ENCODE data around the gene PM20D2. TPM values are rescaled to one million over a fixed set of nuclear protein-coding genes. Genes with fewer than 3 reads are reported as not detected.

Gene PM20D2
- total RNA-seq, 2 experiments from 2014 or later, result 22.5 to 24.5 TPM

GRCh38 chr6:89180971-89181370 lies 35.1 kb downstream of the PM20D2 start:
- peaks cover 40% of the 10 kb centered on the region for H3K27me3 Mint-ChIP-seq (ENCODE audit: low read depth)
- H3K9me3 Mint-ChIP-seq (ENCODE audit: insufficient read depth), result no peaks in the 10 kb centered on the region
- CTCF ChIA-PET, result no interaction called here
- no peaks in the 10 kb centered on the region for H3K36me3 Mint-ChIP-seq (ENCODE audit: low read depth)
- no peak for DNase-seq
- H3K27ac Mint-ChIP-seq, result no peak overlapping the region
- POLR2A ChIA-PET, result no interaction called here
- H3K4me1 Mint-ChIP-seq (ENCODE audit: low read depth), result no peaks in the 10 kb centered on the region
- H3K4me3 Mint-ChIP-seq, result no peak overlapping the region
- ATAC-seq, result no peak

GRCh38 chr6:89183294-89183693 lies 37.4 kb downstream of the PM20D2 start:
- no peak overlapping the region for H3K27ac Mint-ChIP-seq
- no peak for ATAC-seq
- H3K9me3 Mint-ChIP-seq (ENCODE audit: insufficient read depth), result no peaks in the 10 kb centered on the region
- H3K4me1 Mint-ChIP-seq (ENCODE audit: low read depth), result no peaks in the 10 kb centered on the region
- H3K27me3 Mint-ChIP-seq (ENCODE audit: low read depth), result peaks cover 30% of the 10 kb centered on the region
- no peak for DNase-seq
- ChIA-PET CTCF (no interaction called here), POLR2A (no interaction called here)
- H3K4me3 Mint-ChIP-seq, result no peak overlapping the region
- H3K36me3 Mint-ChIP-seq (ENCODE audit: low read depth), result no peaks in the 10 kb centered on the region

GRCh38 chr6:89184344-89184743 lies 38.5 kb downstream of the PM20D2 start:
- H3K4me3 Mint-ChIP-seq, result no peak overlapping the region
- no peak overlapping the region for H3K27ac Mint-ChIP-seq
- POLR2A ChIA-PET, result no interaction called here
- CTCF ChIA-PET, result no interaction called here
- H3K4me1 Mint-ChIP-seq (ENCODE audit: low read depth), result no peaks in the 10 kb centered on the region
- H3K9me3 Mint-ChIP-seq (ENCODE audit: insufficient read depth), result no peaks in the 10 kb centered on the region
- DNase-seq (no peak), ATAC-seq (no peak)
- H3K27me3 Mint-ChIP-seq (ENCODE audit: low read depth), result peaks cover 25% of the 10 kb centered on the region
- no peaks in the 10 kb centered on the region for H3K36me3 Mint-ChIP-seq (ENCODE audit: low read depth)

GRCh38 chr6:89186762-89187161 lies 40.9 kb downstream of the PM20D2 start:
- Mint-ChIP-seq H3K27ac (no peak overlapping the region), H3K4me1 (ENCODE audit: low read depth) (no peaks in the 10 kb centered on the region), H3K4me3 (no peak overlapping the region), H3K9me3 (ENCODE audit: insufficient read depth) (no peaks in the 10 kb centered on the region), H3K27me3 (ENCODE audit: low read depth) (peaks cover 18% of the 10 kb centered on the region), H3K36me3 (ENCODE audit: low read depth) (no peaks in the 10 kb centered on the region)
- ATAC-seq (no peak), DNase-seq (no peak)
- ChIA-PET CTCF (no interaction called here), POLR2A (no interaction called here)

GRCh38 chr6:89187504-89187903 lies 41.6 kb downstream of the PM20D2 start:
- CTCF ChIA-PET, result no interaction called here
- H3K4me3 Mint-ChIP-seq, result no peak overlapping the region
- no peak overlapping the region for H3K27ac Mint-ChIP-seq
- no peaks in the 10 kb centered on the region for H3K36me3 Mint-ChIP-seq (ENCODE audit: low read depth)
- POLR2A ChIA-PET, result no interaction called here
- H3K9me3 Mint-ChIP-seq (ENCODE audit: insufficient read depth), result no peaks in the 10 kb centered on the region
- H3K4me1 Mint-ChIP-seq (ENCODE audit: low read depth), result no peaks in the 10 kb centered on the region
- ATAC-seq, result no peak
- DNase-seq, result no peak
- peaks cover 16% of the 10 kb centered on the region for H3K27me3 Mint-ChIP-seq (ENCODE audit: low read depth)

GRCh38 chr6:89190741-89191140 lies 44.9 kb downstream of the PM20D2 start:
- ChIA-PET POLR2A (interaction anchor here (0.9 kb wide), 1 partner anchor 111 kb away, joined by 4 read pairs; no protein-coding TSS in a partner anchor), CTCF (no interaction called here)
- Mint-ChIP-seq H3K36me3 (ENCODE audit: low read depth) (no peaks in the 10 kb centered on the region), H3K9me3 (ENCODE audit: insufficient read depth) (peaks cover 20% of the 10 kb centered on the region), H3K4me3 (no peak overlapping the region), H3K4me1 (ENCODE audit: low read depth) (no peaks in the 10 kb centered on the region), H3K27me3 (ENCODE audit: low read depth) (peaks cover 2% of the 10 kb centered on the region), H3K27ac (no peak overlapping the region)
- ATAC-seq, result no peak
- no peak for DNase-seq

GRCh38 chr6:89194559-89194958 lies 48.7 kb downstream of the PM20D2 start:
- ATAC-seq, result no peak
- no peak overlapping the region for H3K27ac Mint-ChIP-seq
- CTCF ChIA-PET, result no interaction called here
- no peak for DNase-seq
- H3K9me3 Mint-ChIP-seq (ENCODE audit: insufficient read depth), result peaks cover 21% of the 10 kb centered on the region
- H3K4me1 Mint-ChIP-seq (ENCODE audit: low read depth), result no peaks in the 10 kb centered on the region
- POLR2A ChIA-PET, result no interaction called here
- no peak overlapping the region for H3K4me3 Mint-ChIP-seq
- H3K27me3 Mint-ChIP-seq (ENCODE audit: low read depth), result peaks cover 4% of the 10 kb centered on the region
- H3K36me3 Mint-ChIP-seq (ENCODE audit: low read depth), result no peaks in the 10 kb centered on the region

- H3K36me3 Mint-ChIP-seq (ENCODE audit: low read depth), result no peaks in the 10 kb centered on the region
- ChIA-PET CTCF (no interaction called here), POLR2A (no interaction called here)
- H3K27me3 Mint-ChIP-seq (ENCODE audit: low read depth), result peaks cover 2% of the 10 kb centered on the region
- no peak overlapping the region for H3K4me3 Mint-ChIP-seq
- DNase-seq (no peak), ATAC-seq (no peak)
- no peak overlapping the region for H3K27ac Mint-ChIP-seq
- peaks cover 21% of the 10 kb centered on the region for H3K9me3 Mint-ChIP-seq (ENCODE audit: insufficient read depth)
- no peaks in the 10 kb centered on the region for H3K4me1 Mint-ChIP-seq (ENCODE audit: low read depth)
These were observed 51.3 kb downstream of the PM20D2 start for GRCh38 chr6:89197141-89197540.

- ChIA-PET POLR2A (no interaction called here), CTCF (no interaction called here)
- no peak overlapping the region for H3K27ac Mint-ChIP-seq
- H3K36me3 Mint-ChIP-seq (ENCODE audit: low read depth), result no peaks in the 10 kb centered on the region
- H3K4me1 Mint-ChIP-seq (ENCODE audit: low read depth), result no peaks in the 10 kb centered on the region
- ATAC-seq (no peak), DNase-seq (no peak)
- peaks cover 2% of the 10 kb centered on the region for H3K27me3 Mint-ChIP-seq (ENCODE audit: low read depth)
- H3K4me3 Mint-ChIP-seq, result no peak overlapping the region
- peaks cover 21% of the 10 kb centered on the region for H3K9me3 Mint-ChIP-seq (ENCODE audit: insufficient read depth)
These were observed 52.4 kb downstream of the PM20D2 start for GRCh38 chr6:89198235-89198634.

- ChIA-PET CTCF (no interaction called here), POLR2A (no interaction called here)
- no peak overlapping the region for H3K4me3 Mint-ChIP-seq
These were observed 53.7 kb downstream of the PM20D2 start for GRCh38 chr6:89199579-89199978.

GRCh38 chr6:89200706-89201215 lies 54.9 kb downstream of the PM20D2 start:
- Mint-ChIP-seq H3K36me3 (ENCODE audit: low read depth) (no peaks in the 10 kb centered on the region), H3K27ac (no peak overlapping the region), H3K9me3 (ENCODE audit: insufficient read depth) (peaks cover 1% of the 10 kb centered on the region), H3K4me1 (ENCODE audit: low read depth) (no peaks in the 10 kb centered on the region), H3K27me3 (ENCODE audit: low read depth) (peaks cover 6% of the 10 kb centered on the region), H3K4me3 (no peak overlapping the region)
- ChIA-PET CTCF (no interaction called here), POLR2A (no interaction called here)
- ATAC-seq (no peak), DNase-seq (no peak)

More at GRCh38 chr6:89199579-89199978, 53.7 kb downstream of the PM20D2 start:
- Mint-ChIP-seq H3K27ac (no peak overlapping the region), H3K4me1 (ENCODE audit: low read depth) (no peaks in the 10 kb centered on the region), H3K27me3 (ENCODE audit: low read depth) (peaks cover 2% of the 10 kb centered on the region), H3K9me3 (ENCODE audit: insufficient read depth) (peaks cover 9% of the 10 kb centered on the region), H3K36me3 (ENCODE audit: low read depth) (no peaks in the 10 kb centered on the region)
- ATAC-seq, result no peak
- no peak for DNase-seq

- POLR2A ChIA-PET, result no interaction called here
- Mint-ChIP-seq H3K9me3 (ENCODE audit: insufficient read depth) (no peaks in the 10 kb centered on the region), H3K36me3 (ENCODE audit: low read depth) (no peaks in the 10 kb centered on the region), H3K4me3 (no peak overlapping the region), H3K27me3 (ENCODE audit: low read depth) (peaks cover 4% of the 10 kb centered on the region), H3K4me1 (ENCODE audit: low read depth) (no peaks in the 10 kb centered on the region), H3K27ac (no peak overlapping the region)
- CTCF ChIA-PET, result no interaction called here
- DNase-seq (no peak), ATAC-seq (no peak)
These were observed 58.2 kb downstream of the PM20D2 start for GRCh38 chr6:89204096-89204495.

GRCh38 chr6:89205819-89206218 lies 60.0 kb downstream of the PM20D2 start:
- Mint-ChIP-seq H3K27ac (no peak overlapping the region), H3K27me3 (ENCODE audit: low read depth) (peaks cover 8% of the 10 kb centered on the region), H3K4me1 (ENCODE audit: low read depth) (no peaks in the 10 kb centered on the region), H3K9me3 (ENCODE audit: insufficient read depth) (no peaks in the 10 kb centered on the region), H3K4me3 (no peak overlapping the region), H3K36me3 (ENCODE audit: low read depth) (no peaks in the 10 kb centered on the region)
- POLR2A ChIA-PET, result no interaction called here
- DNase-seq (no peak), ATAC-seq (no peak)
- CTCF ChIA-PET, result no interaction called here
